GM21619 (cell line): Measurements from ENCODE around the gene GIPC3.
"Not testable (repeated sequence)": the region's sequence is repeated elsewhere in the genome, so short reads cannot be mapped to it uniquely, and the experiment has no call there.

Experiments used
- ATAC-seq: cut with Tn5 transposase; IDR thresholded peaks from one replicate; pipeline ENCODE4 v1.9.1; 2021; ENCODE audit not compliant: unreplicated experiment

Gene GIPC3

GRCh38 chr19:3576696-3577443 is 8.4 kb upstream of the GIPC3 start:
- no peak for ATAC-seq

- no peak for ATAC-seq
Measured at GRCh38 chr19:3577723-3578344, 7.4 kb upstream of the GIPC3 start.

DNA sequence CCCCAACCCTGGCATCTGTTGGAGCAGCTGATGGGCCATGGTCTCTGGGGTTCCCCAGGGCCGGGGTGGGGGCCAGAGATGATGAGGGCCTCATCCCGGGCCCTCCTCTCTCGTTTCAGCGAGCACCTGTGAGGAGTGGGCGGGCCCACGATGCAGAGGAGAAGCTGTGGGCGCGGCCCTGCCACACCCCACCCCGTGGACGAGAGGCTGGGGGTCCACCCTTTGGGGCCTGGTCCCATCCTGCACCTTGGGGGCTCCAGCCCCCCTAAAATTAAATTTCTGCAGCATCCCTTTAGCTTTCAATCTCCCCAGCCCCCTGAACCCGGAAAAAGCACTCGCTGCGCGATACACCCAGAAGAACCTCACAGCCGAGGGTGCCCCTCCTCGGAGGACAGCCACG is 6.9 kb upstream of the GIPC3 start:
- no peak for ATAC-seq

DNA sequence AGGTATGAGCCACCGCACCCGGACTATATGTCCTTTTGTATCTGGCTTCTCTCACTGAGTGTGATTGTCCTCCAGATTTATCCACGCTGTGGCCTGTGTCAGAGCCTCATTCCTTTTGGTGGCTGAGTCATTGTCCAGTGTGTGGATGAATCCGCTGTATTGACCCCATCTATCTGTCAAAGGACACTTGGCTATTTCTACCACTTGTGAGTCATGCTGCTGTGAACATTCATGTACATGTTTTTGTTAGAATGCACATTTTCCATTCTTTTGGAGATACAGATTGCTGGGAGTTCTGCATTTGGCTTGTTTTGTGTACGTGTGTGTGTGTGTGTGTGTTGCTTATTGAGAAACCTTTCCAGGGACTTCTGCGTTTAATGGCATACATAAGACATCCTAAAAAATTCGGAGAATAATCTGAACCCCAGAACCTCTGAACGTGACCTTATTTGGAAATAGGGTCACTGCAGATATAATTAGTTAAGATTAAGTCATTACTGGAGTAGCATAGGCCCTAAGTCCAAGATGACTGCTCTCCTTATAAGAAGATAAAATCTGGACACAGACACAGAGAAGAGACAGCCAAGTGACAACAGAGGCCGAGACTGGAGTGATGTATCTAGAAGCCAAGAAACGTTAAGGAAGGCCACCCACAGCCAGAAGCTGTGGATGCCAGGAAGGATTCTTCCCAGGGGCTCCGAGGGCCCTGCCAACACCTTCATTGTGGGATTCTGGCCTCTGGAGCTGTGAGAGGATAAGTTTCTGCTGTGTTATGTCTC is 4.9 kb upstream of the GIPC3 start:
- ATAC-seq: no peak

DNA sequence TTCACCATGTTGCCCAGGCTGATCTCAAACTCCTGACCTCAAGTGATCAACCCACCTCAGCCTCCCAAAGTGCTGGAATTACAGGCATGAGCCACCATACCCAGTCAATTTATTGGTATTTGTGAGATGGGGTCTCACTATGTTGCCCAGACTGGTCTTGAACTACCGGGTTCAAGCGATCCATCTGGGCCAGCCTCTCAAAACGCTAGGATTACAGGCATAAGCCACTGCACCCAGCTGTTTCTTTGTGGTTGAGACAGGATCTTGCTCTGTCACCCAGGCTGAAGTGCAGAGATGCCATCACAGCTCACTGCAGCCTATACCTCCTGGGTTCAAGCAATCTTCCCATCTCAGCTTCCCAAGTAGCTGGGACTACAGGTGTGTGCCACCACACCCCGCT is 3.5 kb upstream of the GIPC3 start:
- not testable (repeated sequence) for ATAC-seq

DNA sequence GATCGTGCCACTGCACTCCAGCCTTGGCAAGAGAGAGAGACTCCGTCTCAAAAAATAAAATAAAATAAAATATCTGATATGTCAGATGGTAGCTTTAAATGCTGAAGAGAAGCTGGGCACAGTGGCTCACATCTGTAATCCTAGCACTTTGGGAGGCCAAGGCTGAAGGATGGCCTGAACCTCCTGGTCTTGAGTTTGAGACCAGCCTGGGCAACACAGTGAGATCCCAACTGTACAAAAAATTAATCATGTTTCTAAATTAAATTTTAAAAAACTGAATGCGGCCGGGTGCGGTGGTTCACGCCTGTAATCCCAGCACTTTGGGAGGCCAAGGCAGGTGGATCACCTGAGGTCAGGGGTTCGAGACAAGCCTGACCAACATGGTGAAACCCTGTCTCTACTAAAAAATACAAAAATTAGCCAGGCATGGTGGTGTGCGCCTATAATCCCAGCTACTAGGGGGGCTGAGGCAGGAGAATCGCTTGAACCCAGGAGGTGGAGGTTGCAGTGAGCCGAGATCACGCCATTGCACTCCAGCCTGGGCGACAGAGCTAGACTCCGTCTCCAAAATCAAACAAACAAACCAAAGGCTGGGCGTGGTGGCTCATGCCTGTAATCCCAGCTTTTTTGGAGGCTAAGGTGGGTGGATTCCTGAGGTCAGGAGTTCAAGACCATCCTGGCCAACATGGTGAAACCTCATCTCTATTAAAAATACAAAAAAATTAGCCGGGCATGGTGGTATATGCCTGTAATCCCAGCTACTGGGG is 1.1 kb upstream of the GIPC3 start:
- not testable (repeated sequence) for ATAC-seq

- ATAC-seq: no peak
Measured at GRCh38 chr19:3586127-3586626, 899 bp downstream of the GIPC3 start.

GRCh38 chr19:3586707-3587346 is 1.5 kb downstream of the GIPC3 start:
- no peak for ATAC-seq

- ATAC-seq: no peak
Measured at GRCh38 chr19:3589439-3589838, 4.2 kb downstream of the GIPC3 start.

- no peak for ATAC-seq
Measured at GRCh38 chr19:3589949-3590348, 4.7 kb downstream of the GIPC3 start.

DNA sequence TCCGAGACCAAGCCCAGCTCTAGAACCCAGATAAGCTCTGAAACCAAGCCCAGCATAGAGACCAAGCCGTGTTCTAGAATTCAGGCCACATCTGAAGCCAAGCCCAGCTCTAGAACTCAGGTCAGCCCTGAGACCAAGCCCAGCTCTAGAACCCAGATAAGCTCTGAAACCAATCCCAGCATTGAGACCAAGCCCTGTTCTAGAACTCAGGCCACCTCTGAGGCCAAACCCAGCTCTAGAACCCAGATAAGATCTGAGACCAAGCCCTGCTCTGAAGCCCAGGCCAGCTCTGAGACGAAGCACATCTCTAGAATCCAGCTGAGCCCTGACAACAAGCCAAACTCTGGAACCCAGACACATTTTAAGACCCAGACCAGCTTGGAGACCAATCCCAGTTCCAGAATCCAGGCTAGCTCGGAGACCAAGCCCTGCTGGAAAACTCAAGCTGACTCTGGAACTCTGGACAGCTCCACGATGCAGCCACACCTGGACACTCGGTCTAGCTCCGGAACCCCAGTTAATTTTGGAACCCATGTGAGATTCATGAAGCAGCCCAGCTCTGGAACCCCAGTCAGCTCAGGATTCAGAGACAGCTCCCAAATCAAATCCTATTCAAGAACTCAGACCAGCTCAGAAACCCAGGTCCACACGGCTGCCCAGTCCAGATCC is 5.8 kb downstream of the GIPC3 start:
- ATAC-seq: no peak

DNA sequence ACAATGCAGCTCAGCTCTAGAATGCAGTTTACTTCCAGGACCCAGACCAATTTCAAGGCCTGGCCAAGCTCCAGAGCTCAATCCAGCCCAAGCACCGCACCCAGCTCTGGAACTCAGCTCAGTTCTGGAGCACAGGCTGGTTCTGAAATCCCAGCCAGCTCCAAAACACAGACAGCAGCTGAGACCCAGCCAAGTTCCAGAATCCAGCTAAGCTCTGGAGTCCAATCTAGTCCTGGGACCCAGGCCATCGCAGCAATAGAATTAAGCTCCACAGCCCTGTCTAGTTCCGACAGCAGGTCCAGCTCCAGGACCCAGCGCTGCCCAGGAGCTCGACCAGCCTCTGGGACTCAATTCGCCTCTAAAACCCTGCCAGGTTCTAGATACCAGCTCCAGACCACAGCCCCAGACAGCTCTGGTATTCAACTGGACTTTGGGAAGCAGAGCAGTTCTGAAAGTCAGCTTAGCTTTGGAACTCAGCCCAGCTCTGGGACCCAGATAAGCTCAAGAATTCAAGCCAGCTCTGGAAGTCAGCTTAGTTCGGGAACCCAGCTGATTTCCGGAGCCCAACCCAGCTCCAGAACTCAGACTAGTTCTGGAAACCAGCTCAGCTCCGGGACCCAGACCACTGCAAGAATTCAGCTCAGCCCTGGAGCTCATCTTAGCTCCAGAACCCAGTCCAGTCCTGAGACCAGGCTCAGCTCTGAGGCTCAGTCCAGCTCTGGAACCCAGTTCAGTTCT is 6.8 kb downstream of the GIPC3 start:
- ATAC-seq: no peak

DNA sequence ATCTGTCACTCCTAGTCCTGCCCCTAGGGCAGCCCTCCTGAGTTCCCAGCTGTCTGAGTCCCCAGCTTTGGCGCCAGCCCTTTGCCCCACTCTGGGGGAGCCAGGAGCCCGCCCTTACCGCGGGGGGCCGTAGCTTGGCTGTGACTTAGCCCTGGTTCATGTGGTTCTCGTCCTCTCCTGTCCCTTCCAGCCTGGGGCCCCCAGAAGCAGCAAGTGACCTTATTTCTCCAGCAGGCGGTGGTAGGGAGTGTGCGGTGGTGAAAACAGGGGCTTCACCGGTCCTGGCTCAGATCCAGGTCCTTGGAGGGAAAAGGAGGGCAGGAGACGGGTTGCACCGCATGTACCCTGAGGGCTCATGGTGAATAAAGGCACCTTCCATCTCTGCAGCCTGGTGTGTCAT is 7.9 kb downstream of the GIPC3 start:
- no peak for ATAC-seq

DNA sequence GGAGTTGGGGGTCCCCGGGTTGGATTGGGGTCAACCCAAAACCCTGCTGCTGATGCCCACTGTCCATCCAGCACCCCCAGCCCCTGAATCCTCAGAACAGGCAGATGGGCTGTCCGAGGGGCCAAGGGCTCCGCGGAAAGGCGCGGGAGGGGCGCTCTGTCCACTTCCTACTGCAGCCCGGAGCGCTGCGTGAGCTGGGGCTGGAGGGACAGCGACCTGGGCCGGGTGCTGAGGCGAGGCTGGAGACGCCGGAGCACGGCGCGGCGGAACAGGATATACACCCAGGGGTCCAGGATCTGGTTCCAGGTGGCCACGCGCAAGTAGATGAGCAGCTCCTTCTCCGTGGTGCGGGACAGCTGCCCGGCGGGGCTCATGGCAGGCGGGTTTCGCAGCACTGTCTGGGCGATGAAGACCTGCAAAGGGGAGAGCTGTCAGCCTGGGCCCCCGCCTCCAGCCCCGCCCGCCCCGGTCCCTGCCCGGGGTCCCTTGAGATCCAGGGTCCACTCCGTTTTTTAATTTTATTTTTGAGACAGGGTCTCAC is 10.3 kb downstream of the GIPC3 start:
- ATAC-seq: no peak

DNA sequence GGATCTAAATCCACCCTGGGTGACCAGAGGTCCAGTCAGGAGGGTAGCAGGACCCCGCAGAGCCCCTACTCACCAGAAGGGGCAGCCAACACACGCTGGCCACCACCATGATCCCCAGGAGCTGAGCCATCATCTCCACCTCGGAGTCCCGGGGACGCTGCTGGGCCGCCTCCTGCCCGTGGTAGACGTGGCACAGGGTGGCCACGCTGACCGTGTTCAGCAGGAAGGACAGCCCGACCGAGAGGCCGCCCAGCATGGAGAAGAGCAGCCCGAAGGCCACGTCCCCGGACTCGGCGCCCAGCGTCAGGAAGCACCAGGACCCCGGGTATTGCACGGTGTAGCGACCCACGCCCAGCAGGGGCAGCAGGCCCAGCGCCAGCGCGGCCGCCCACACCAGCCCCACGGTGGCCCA is 14.5 kb downstream of the GIPC3 start:
- ATAC-seq: no peak

- no peak for ATAC-seq
Measured at GRCh38 chr19:3601021-3601420, 15.7 kb downstream of the GIPC3 start.

GRCh38 chr19:3603121-3603811 is 18.0 kb downstream of the GIPC3 start:
- ATAC-seq: no peak

- ATAC-seq: no peak
Measured at GRCh38 chr19:3604227-3604986, 19.1 kb downstream of the GIPC3 start.
